SK-N-SH (cell line): ENCODE measurements around the gene RIOK3. TPM values are rescaled to one million over a fixed set of nuclear protein-coding genes. Genes with fewer than 3 reads are reported as not detected.

ENCODE experiments used
- CTCF ChIA-PET: fragments of 300-600, 350-600 bp; formaldehyde crosslinking; extraction: SDS; loops from one replicate; lab custom pipeline; 2021; lab: Yijun Ruan, JAX
- POLR2A ChIA-PET: fragments of 350-600 bp; sonication (Branson Sonifier 250); formaldehyde crosslinking; extraction: SDS; loops from one replicate; lab custom pipeline; 2020; ENCODE audit warnings: antibody characterized with exemption, inconsistent platforms; lab: Yijun Ruan, JAX
- DNase-seq: peaks from one replicate; pipeline ENCODE4 v3.0.0; 2012
- H2AFZ ChIP-seq: fragments of 200-600 bp; sonication (generic); 2 replicates; pipeline ENCODE4 v1.8.1; 2016; ENCODE audit warnings: antibody characterized with exemption, mild to moderate bottlenecking, low read depth
- H3F3A ChIP-seq: fragments of 200-600 bp; sonication (generic); replicated peaks from 2 replicates; pipeline ENCODE3; 2016; ENCODE audit warnings: antibody characterized with exemption, mild to moderate bottlenecking; ENCODE audit not compliant: insufficient read depth
- H3K27ac ChIP-seq, 2 experiments: fragments of 200-500 bp in 1 of 2; fragments of 200-600 bp in 1 of 2; sonication (Bioruptor generic) in 1 of 2; sonication (generic), shearing (Covaris generic) in 1 of 2; 2 replicates each; pipeline versions ENCODE4 v1.5.1 to v1.6.1; 2014 to 2016; ENCODE audit warnings: low read depth in 2 of 2, inconsistent platforms in 1 of 2, low read length in 1 of 2, mild to moderate bottlenecking in 1 of 2, mixed read lengths in 1 of 2
- H3K27me3 ChIP-seq: fragments of 200-600 bp; sonication (generic), shearing (Covaris generic); 2 replicates; pipeline ENCODE4 v1.6.1; 2016; ENCODE audit warnings: mixed run types; ENCODE audit not compliant: insufficient read depth
- H3K36me3 ChIP-seq, 2 experiments: fragments of 200-500 bp in 1 of 2; fragments of 200-600 bp in 1 of 2; sonication (Bioruptor generic) in 1 of 2; sonication (generic) in 1 of 2; replicated peaks in 1 of 2; 2 replicates each; pipeline versions ENCODE3 to v1.5.1; 2014 to 2016; ENCODE audit warnings: low read length in 1 of 2, mild to moderate bottlenecking in 1 of 2; ENCODE audit not compliant: insufficient read depth in 2 of 2, control insufficient read depth in 1 of 2
- H3K4me1 ChIP-seq, 2 experiments: fragments of 200-500 bp in 1 of 2; fragments of 200-600 bp in 1 of 2; sonication (Bioruptor generic) in 1 of 2; sonication (generic), shearing (Covaris generic) in 1 of 2; 2 replicates each; pipeline versions ENCODE4 v1.5.1 to v1.6.1; 2014 to 2016; ENCODE audit warnings: low read depth in 1 of 2, low read length in 1 of 2, mixed run types in 1 of 2; ENCODE audit not compliant: insufficient read depth in 2 of 2, control insufficient read depth in 1 of 2
- H3K4me2 ChIP-seq: fragments of 200-600 bp; sonication (generic), shearing (Covaris generic); 2 replicates; pipeline ENCODE4 v1.6.1; 2017; ENCODE audit warnings: mixed run types
- H3K4me3 ChIP-seq, 2 experiments: fragments of 200-500 bp in 1 of 2; fragments of 200-600 bp in 1 of 2; sonication (Bioruptor generic) in 1 of 2; sonication (generic), shearing (Covaris generic) in 1 of 2; 2 replicates each; pipeline versions ENCODE4 v1.5.1 to v1.8.1; 2014 to 2016; ENCODE audit warnings: low read depth in 2 of 2, inconsistent platforms in 1 of 2, low read length in 1 of 2, mild to moderate bottlenecking in 1 of 2, mixed read lengths in 1 of 2, moderate library complexity in 1 of 2
- H3K79me2 ChIP-seq: fragments of 200-600 bp; sonication (generic); 2 replicates; pipeline ENCODE4 v1.8.1; 2017; ENCODE audit warnings: mild to moderate bottlenecking; ENCODE audit not compliant: insufficient read depth
- H3K9ac ChIP-seq: fragments of 200-600 bp; sonication (generic); 2 replicates; pipeline ENCODE4 v1.6.1; 2017; ENCODE audit warnings: mixed run types
- H3K9me2 ChIP-seq: fragments of 200-600 bp; sonication (generic); 2 replicates; pipeline ENCODE4 v1.6.1; 2017; ENCODE audit warnings: mixed run types
- H3K9me3 ChIP-seq: fragments of 200-600 bp; sonication (generic); 2 replicates; pipeline ENCODE4 v1.6.1; 2017; ENCODE audit warnings: mixed run types, mild to moderate bottlenecking, moderate library complexity
- H4K20me1 ChIP-seq: fragments of 200-600 bp; sonication (generic); 2 replicates; pipeline ENCODE4 v1.6.1; 2017; ENCODE audit warnings: mild to moderate bottlenecking, mixed run types; ENCODE audit not compliant: insufficient read depth
- ELF1 ChIP-seq: IDR thresholded peaks from 2 replicates; pipeline ENCODE4 v1.4.0; 2012
- FOSL2 ChIP-seq: IDR thresholded peaks from 2 replicates; pipeline ENCODE4 v1.4.0; 2012; ENCODE audit warnings: low read depth, mild to moderate bottlenecking, moderate library complexity, borderline replicate concordance
- FOXJ3 ChIP-seq: sonication (generic); formaldehyde crosslinking; IDR thresholded peaks from 2 replicates; pipeline ENCODE4 v1.5.1; 2020; ENCODE audit warnings: mild to moderate bottlenecking, missing genetic modification reagents
- IRF3 ChIP-seq: fragments of 150-350 bp; IDR thresholded peaks from 2 replicates; pipeline ENCODE4 v1.6.1; 2016; ENCODE audit warnings: mild to moderate bottlenecking, low read depth, low read length
- MEF2A ChIP-seq: IDR thresholded peaks from 2 replicates; pipeline ENCODE4 v1.4.0; 2012; ENCODE audit warnings: low read depth, borderline replicate concordance
- NFIC ChIP-seq: IDR thresholded peaks from 2 replicates; pipeline ENCODE4 v1.4.0; 2012; ENCODE audit warnings: borderline replicate concordance
- NRF1 ChIP-seq: IDR thresholded peaks from 2 replicates; pipeline ENCODE4 v1.6.1; 2012; ENCODE audit warnings: low read depth, mild to moderate bottlenecking, low read length
- PBX3 ChIP-seq: IDR thresholded peaks from 2 replicates; pipeline ENCODE4; 2012
- RAD21 ChIP-seq: IDR thresholded peaks from 2 replicates; pipeline ENCODE4 v1.6.1; 2012; ENCODE audit warnings: mild to moderate bottlenecking, low read length
- RCOR1 ChIP-seq: fragments of 150-350 bp; IDR thresholded peaks from 2 replicates; pipeline ENCODE4 v1.6.1; 2017; ENCODE audit warnings: antibody characterized with exemption, low read length
- REST ChIP-seq: IDR thresholded peaks from 2 replicates; pipeline ENCODE4 v1.6.1; 2012; ENCODE audit warnings: mild to moderate bottlenecking, low read depth, low read length, moderate library complexity
- RFX5 ChIP-seq: IDR thresholded peaks from 2 replicates; pipeline ENCODE4 v1.6.1; 2012; ENCODE audit warnings: mild to moderate bottlenecking, improper control_type of control experiment, low read length
- SIN3A ChIP-seq: IDR thresholded peaks from 2 replicates; pipeline ENCODE4 v1.6.1; 2012; ENCODE audit warnings: low read depth, mild to moderate bottlenecking, low read length, moderate library complexity, borderline replicate concordance
- TCF12 ChIP-seq: IDR thresholded peaks from 2 replicates; pipeline ENCODE4 v1.4.0; 2012
- USF1 ChIP-seq: IDR thresholded peaks from 2 replicates; pipeline ENCODE4 v1.4.0; 2012; ENCODE audit warnings: low read depth, borderline replicate concordance
- WGBS: methylation state at CpG from one replicate; pipeline ENCODE4 v1.1.6; 2017; ENCODE audit warnings: low lambda C conversion rate; 5-methylcytosine and 5-hydroxymethylcytosine counted together
- polyA plus RNA-seq, 3 experiments: library from polyadenylated mRNA; depleted of rRNA; stranded (reverse); fragments of >200 nt; gene quantifications; 2 replicates each; pipeline ENCODE4 v1.2.3, GENCODE V29; 2012
- TF ChIP-seq, protein P1 (sequence below): fragments of 200-600 bp; sonication (generic); IDR thresholded peaks from 2 replicates; pipeline ENCODE4 v1.6.1; 2017; ENCODE audit warnings: antibody characterized with exemption, mild to moderate bottlenecking, moderate library complexity
- TF ChIP-seq, protein P2 (sequence below): fragments of 150-350 bp; IDR thresholded peaks from 2 replicates; pipeline ENCODE4 v1.6.1; 2017; ENCODE audit warnings: antibody characterized with exemption, low read length, low read depth, borderline replicate concordance
- TF ChIP-seq, protein P3 (sequence below): IDR thresholded peaks from 2 replicates; pipeline ENCODE4 v1.4.0; 2012; ENCODE audit warnings: low read depth
- TF ChIP-seq, protein P4 (sequence below): IDR thresholded peaks from 2 replicates; pipeline ENCODE4 v1.4.0; 2012; ENCODE audit warnings: low read depth, borderline replicate concordance

RIOK3 gene
- polyA plus RNA-seq, 1 of the 3 experiments (the other 2 are of a cell fraction), result 12.3 TPM

- Histone ChIP-seq H3F3A (peaks cover 18% of the 10 kb centered on the region), H3K36me3 (peaks cover 53 to 75% of the 10 kb centered on the region in 2 experiments), H3K4me2 (no peak overlapping the region), H3K79me2 (no peaks in the 10 kb centered on the region; the same call in 1 of the 2 replicates), H3K27me3 (no peaks in the 10 kb centered on the region), H3K4me3 (no peak overlapping the region), H3K4me1 (peaks cover 0 to 18% of the 10 kb centered on the region in 2 experiments; a peak in 2 of 4 replicates), H3K27ac (peak overlapping the region; percentile 8 to 48; a peak in 3 of 4 replicates), H4K20me1 (no peaks in the 10 kb centered on the region), H3K9ac (no peak overlapping the region), H2AFZ (no peak overlapping the region), H3K9me3 (no peaks in the 10 kb centered on the region), H3K9me2 (no peaks in the 10 kb centered on the region)
- 85% methylated on average over 14 of the region's 20 CpGs for WGBS
- ChIA-PET CTCF (interaction anchor here (1.4 to 2.1 kb wide), 2 partner anchors 13 to 30 kb away, joined by 5 to 9 read pairs; no protein-coding TSS in a partner anchor), POLR2A (no interaction called here)
- DNase-seq, result no peak
- TF ChIP-seq RAD21, result no peak
- TF ChIP-seq IRF3, result no peak
- TF ChIP-seq SIN3A, result no peak
- no peak for TF ChIP-seq USF1
- TF ChIP-seq, protein P1, sequence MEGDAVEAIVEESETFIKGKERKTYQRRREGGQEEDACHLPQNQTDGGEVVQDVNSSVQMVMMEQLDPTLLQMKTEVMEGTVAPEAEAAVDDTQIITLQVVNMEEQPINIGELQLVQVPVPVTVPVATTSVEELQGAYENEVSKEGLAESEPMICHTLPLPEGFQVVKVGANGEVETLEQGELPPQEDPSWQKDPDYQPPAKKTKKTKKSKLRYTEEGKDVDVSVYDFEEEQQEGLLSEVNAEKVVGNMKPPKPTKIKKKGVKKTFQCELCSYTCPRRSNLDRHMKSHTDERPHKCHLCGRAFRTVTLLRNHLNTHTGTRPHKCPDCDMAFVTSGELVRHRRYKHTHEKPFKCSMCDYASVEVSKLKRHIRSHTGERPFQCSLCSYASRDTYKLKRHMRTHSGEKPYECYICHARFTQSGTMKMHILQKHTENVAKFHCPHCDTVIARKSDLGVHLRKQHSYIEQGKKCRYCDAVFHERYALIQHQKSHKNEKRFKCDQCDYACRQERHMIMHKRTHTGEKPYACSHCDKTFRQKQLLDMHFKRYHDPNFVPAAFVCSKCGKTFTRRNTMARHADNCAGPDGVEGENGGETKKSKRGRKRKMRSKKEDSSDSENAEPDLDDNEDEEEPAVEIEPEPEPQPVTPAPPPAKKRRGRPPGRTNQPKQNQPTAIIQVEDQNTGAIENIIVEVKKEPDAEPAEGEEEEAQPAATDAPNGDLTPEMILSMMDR, result no peak
- TF ChIP-seq ELF1, result no peak
- peak; percentile 14; the same call in 1 of the 2 replicates for TF ChIP-seq FOSL2
- no peak for TF ChIP-seq PBX3
- TF ChIP-seq, protein P2, sequence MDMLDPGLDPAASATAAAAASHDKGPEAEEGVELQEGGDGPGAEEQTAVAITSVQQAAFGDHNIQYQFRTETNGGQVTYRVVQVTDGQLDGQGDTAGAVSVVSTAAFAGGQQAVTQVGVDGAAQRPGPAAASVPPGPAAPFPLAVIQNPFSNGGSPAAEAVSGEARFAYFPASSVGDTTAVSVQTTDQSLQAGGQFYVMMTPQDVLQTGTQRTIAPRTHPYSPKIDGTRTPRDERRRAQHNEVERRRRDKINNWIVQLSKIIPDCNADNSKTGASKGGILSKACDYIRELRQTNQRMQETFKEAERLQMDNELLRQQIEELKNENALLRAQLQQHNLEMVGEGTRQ, result no peak
- TF ChIP-seq RFX5, result no peak
- TF ChIP-seq RCOR1, result no peak
- TF ChIP-seq MEF2A, result no peak
- TF ChIP-seq, protein P3, sequence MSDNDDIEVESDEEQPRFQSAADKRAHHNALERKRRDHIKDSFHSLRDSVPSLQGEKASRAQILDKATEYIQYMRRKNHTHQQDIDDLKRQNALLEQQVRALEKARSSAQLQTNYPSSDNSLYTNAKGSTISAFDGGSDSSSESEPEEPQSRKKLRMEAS, result peak; percentile 35; the same call in 1 of the 2 replicates
- TF ChIP-seq FOXJ3 (CRISPR knock-in tag), result no peak
- TF ChIP-seq, protein P4, sequence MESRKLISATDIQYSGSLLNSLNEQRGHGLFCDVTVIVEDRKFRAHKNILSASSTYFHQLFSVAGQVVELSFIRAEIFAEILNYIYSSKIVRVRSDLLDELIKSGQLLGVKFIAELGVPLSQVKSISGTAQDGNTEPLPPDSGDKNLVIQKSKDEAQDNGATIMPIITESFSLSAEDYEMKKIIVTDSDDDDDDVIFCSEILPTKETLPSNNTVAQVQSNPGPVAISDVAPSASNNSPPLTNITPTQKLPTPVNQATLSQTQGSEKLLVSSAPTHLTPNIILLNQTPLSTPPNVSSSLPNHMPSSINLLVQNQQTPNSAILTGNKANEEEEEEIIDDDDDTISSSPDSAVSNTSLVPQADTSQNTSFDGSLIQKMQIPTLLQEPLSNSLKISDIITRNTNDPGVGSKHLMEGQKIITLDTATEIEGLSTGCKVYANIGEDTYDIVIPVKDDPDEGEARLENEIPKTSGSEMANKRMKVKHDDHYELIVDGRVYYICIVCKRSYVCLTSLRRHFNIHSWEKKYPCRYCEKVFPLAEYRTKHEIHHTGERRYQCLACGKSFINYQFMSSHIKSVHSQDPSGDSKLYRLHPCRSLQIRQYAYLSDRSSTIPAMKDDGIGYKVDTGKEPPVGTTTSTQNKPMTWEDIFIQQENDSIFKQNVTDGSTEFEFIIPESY, result no peak
- TF ChIP-seq REST, result no peak
- TF ChIP-seq NRF1, result no peak
- TF ChIP-seq NFIC, result no peak
- peak; percentile 60; the same call in 1 of the 2 replicates for TF ChIP-seq TCF12
Measured at GRCh38 chr18:23528580-23529472, 75.7 kb downstream of the RIOK3 start.
